ENCODE results near the gene DNER.

DNA sequence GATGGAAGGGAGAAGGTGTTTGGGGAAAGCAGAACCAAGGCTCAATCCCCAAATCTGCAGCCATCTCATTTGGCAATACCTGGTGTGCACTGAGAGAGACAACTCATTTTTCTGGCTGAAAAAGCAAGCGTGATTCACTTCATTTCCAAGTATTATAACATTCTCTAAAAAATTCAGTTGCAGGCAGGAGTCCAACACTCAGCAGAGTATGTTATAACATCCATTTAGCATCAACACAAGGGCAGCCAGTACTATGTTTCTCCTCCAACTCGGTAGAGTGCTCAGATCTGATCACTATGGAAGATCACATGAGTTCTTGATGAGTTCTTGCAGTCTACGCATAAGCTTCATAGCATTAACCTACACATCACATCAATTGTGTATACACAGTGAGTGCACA is 343.8 kb downstream of the DNER start:
- TF ChIP-seq, protein P1, sequence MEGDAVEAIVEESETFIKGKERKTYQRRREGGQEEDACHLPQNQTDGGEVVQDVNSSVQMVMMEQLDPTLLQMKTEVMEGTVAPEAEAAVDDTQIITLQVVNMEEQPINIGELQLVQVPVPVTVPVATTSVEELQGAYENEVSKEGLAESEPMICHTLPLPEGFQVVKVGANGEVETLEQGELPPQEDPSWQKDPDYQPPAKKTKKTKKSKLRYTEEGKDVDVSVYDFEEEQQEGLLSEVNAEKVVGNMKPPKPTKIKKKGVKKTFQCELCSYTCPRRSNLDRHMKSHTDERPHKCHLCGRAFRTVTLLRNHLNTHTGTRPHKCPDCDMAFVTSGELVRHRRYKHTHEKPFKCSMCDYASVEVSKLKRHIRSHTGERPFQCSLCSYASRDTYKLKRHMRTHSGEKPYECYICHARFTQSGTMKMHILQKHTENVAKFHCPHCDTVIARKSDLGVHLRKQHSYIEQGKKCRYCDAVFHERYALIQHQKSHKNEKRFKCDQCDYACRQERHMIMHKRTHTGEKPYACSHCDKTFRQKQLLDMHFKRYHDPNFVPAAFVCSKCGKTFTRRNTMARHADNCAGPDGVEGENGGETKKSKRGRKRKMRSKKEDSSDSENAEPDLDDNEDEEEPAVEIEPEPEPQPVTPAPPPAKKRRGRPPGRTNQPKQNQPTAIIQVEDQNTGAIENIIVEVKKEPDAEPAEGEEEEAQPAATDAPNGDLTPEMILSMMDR (IDR thresholded peaks at IDR 0.05) = no peak
- TF ChIP-seq POLR2A (IDR thresholded peaks at IDR 0.05) (no peak), POLR2AphosphoS5 (IDR thresholded peaks at IDR 0.05) (no peak)

All from breast epithelium (tissue), 3 donors.